Measurements from ENCODE around the gene CCDC47. TPM values are rescaled to one million over a fixed set of nuclear protein-coding genes. Genes with fewer than 3 reads are reported as not detected.

Gene CCDC47
- total and polyA plus RNA-seq, 2 of the 13 experiments (the other 11 are each of a cell fraction or from before 2014, with no cell fraction given) = 59.3 to 99.5 TPM

DNA sequence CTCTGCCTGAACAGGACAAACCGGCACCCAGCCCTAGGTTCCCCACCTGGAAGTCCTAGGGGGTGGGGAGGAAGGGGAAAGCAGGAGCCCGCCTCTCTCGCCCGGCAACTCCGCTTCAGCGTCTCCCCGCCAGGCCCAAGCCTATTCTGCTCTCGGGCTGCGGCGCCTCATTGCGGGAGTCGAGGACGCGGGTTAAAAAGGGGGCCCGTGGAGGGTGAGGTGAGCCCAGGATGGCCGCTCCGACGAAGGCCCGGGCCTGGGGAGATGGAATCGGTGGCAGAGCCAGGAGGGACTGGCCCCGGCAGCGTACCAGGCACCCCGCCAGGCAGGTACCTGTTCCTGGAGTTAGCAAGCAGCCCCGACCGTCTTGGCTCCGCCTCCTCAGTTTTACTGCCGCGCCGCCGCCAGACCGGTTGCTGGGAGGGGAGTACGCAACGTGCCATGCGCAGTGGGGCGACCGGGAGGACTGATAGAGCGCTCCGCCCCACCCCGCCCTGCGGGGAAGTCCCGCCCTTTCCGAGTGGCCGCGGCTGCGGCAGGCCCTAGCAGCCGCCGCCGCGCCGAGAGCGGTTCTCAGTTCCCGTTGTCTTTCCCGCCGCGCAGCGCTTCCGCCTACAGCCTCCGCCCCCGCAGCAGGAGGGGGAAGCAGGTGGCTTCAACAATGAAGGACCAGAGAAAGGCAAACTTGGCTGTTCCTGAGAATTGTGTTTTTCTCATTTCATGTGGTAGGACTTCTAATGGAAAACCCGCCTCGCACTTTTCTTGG lies 31.8 kb downstream of the CCDC47 start, which contains the start of gene STRADA (continued):
- TF ChIP-seq DMAP1 (CRISPR knock-in tag; IDR thresholded peaks at IDR 0.05) (peak; percentile 74; the same call in 1 of the 2 replicates), ZNF713 (CRISPR knock-in tag; IDR thresholded peaks at IDR 0.05) (no peak), RFX5 (IDR thresholded peaks at IDR 0.05; ENCODE audit: low read depth, low read length) (no peak), ZNF44 (CRISPR knock-in tag; IDR thresholded peaks at IDR 0.05) (no peak), ZNF510 (CRISPR knock-in tag; IDR thresholded peaks at IDR 0.05; ENCODE audit: low read depth) (peak; percentile 73), KDM4B (CRISPR knock-in tag; IDR thresholded peaks at IDR 0.05) (peak; percentile 59), GTF2F1 (IDR thresholded peaks at IDR 0.05; ENCODE audit: low read length) (no peak), ERF (CRISPR knock-in tag; IDR thresholded peaks at IDR 0.05) (peak; percentile 74), PCBP1 (IDR thresholded peaks at IDR 0.05; ENCODE audit: borderline replicate concordance, low read depth, low read length) (peak; percentile 96), REPIN1 (CRISPR knock-in tag; IDR thresholded peaks at IDR 0.05; ENCODE audit: borderline replicate concordance, low read depth) (peak; percentile 82), MEIS2 (CRISPR knock-in tag; IDR thresholded peaks at IDR 0.05) (peak; percentile 38; the same call in 1 of the 2 replicates)
- TF ChIP-seq, protein P1, sequence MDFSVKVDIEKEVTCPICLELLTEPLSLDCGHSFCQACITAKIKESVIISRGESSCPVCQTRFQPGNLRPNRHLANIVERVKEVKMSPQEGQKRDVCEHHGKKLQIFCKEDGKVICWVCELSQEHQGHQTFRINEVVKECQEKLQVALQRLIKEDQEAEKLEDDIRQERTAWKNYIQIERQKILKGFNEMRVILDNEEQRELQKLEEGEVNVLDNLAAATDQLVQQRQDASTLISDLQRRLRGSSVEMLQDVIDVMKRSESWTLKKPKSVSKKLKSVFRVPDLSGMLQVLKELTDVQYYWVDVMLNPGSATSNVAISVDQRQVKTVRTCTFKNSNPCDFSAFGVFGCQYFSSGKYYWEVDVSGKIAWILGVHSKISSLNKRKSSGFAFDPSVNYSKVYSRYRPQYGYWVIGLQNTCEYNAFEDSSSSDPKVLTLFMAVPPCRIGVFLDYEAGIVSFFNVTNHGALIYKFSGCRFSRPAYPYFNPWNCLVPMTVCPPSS (IDR thresholded peaks at IDR 0.05) = no peak
- TF ChIP-seq, protein P2, sequence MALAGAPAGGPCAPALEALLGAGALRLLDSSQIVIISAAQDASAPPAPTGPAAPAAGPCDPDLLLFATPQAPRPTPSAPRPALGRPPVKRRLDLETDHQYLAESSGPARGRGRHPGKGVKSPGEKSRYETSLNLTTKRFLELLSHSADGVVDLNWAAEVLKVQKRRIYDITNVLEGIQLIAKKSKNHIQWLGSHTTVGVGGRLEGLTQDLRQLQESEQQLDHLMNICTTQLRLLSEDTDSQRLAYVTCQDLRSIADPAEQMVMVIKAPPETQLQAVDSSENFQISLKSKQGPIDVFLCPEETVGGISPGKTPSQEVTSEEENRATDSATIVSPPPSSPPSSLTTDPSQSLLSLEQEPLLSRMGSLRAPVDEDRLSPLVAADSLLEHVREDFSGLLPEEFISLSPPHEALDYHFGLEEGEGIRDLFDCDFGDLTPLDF (CRISPR knock-in tag; IDR thresholded peaks at IDR 0.05) = peak; percentile 93
- TF ChIP-seq, protein P3, sequence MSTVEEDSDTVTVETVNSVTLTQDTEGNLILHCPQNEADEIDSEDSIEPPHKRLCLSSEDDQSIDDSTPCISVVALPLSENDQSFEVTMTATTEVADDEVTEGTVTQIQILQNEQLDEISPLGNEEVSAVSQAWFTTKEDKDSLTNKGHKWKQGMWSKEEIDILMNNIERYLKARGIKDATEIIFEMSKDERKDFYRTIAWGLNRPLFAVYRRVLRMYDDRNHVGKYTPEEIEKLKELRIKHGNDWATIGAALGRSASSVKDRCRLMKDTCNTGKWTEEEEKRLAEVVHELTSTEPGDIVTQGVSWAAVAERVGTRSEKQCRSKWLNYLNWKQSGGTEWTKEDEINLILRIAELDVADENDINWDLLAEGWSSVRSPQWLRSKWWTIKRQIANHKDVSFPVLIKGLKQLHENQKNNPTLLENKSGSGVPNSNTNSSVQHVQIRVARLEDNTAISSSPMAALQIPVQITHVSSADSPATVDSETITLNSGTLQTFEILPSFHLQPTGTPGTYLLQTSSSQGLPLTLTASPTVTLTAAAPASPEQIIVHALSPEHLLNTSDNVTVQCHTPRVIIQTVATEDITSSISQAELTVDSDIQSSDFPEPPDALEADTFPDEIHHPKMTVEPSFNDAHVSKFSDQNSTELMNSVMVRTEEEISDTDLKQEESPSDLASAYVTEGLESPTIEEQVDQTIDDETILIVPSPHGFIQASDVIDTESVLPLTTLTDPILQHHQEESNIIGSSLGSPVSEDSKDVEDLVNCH (CRISPR knock-in tag; IDR thresholded peaks at IDR 0.05) = no peak
- TF ChIP-seq, protein P4, sequence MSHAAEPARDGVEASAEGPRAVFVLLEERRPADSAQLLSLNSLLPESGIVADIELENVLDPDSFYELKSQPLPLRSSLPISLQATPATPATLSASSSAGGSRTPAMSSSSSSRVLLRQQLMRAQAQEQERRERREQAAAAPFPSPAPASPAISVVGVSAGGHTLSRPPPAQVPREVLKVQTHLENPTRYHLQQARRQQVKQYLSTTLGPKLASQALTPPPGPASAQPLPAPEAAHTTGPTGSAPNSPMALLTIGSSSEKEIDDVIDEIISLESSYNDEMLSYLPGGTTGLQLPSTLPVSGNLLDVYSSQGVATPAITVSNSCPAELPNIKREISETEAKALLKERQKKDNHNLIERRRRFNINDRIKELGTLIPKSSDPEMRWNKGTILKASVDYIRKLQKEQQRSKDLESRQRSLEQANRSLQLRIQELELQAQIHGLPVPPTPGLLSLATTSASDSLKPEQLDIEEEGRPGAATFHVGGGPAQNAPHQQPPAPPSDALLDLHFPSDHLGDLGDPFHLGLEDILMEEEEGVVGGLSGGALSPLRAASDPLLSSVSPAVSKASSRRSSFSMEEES (CRISPR knock-in tag; IDR thresholded peaks at IDR 0.05) = no peak; the same call in 1 of the 2 replicates
- TF ChIP-seq, protein P5, sequence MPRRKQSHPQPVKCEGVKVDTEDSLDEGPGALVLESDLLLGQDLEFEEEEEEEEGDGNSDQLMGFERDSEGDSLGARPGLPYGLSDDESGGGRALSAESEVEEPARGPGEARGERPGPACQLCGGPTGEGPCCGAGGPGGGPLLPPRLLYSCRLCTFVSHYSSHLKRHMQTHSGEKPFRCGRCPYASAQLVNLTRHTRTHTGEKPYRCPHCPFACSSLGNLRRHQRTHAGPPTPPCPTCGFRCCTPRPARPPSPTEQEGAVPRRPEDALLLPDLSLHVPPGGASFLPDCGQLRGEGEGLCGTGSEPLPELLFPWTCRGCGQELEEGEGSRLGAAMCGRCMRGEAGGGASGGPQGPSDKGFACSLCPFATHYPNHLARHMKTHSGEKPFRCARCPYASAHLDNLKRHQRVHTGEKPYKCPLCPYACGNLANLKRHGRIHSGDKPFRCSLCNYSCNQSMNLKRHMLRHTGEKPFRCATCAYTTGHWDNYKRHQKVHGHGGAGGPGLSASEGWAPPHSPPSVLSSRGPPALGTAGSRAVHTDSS (CRISPR knock-in tag; conservative IDR thresholded peaks at IDR 0.05) = no peak
- TF ChIP-seq, protein P6, sequence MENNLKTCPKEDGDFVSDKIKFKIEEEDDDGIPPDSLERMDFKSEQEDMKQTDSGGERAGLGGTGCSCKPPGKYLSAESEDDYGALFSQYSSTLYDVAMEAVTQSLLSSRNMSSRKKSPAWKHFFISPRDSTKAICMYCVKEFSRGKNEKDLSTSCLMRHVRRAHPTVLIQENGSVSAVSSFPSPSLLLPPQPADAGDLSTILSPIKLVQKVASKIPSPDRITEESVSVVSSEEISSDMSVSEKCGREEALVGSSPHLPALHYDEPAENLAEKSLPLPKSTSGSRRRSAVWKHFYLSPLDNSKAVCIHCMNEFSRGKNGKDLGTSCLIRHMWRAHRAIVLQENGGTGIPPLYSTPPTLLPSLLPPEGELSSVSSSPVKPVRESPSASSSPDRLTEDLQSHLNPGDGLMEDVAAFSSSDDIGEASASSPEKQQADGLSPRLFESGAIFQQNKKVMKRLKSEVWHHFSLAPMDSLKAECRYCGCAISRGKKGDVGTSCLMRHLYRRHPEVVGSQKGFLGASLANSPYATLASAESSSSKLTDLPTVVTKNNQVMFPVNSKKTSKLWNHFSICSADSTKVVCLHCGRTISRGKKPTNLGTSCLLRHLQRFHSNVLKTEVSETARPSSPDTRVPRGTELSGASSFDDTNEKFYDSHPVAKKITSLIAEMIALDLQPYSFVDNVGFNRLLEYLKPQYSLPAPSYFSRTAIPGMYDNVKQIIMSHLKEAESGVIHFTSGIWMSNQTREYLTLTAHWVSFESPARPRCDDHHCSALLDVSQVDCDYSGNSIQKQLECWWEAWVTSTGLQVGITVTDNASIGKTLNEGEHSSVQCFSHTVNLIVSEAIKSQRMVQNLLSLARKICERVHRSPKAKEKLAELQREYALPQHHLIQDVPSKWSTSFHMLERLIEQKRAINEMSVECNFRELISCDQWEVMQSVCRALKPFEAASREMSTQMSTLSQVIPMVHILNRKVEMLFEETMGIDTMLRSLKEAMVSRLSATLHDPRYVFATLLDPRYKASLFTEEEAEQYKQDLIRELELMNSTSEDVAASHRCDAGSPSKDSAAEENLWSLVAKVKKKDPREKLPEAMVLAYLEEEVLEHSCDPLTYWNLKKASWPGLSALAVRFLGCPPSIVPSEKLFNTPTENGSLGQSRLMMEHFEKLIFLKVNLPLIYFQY (CRISPR knock-in tag; IDR thresholded peaks at IDR 0.05; ENCODE audit: borderline replicate concordance) = no peak; the same call in 1 of the 2 replicates
